CD14-positive monocyte (primary cell): ENCODE results near the gene APH1B. TPM values are rescaled to one million over a fixed set of nuclear protein-coding genes. Genes with fewer than 3 reads are reported as not detected.

Source experiments
- DNase-seq, 3 donors: peaks; one replicate each; pipeline ENCODE4 v3.0.0-alpha.2; 2011 to 2022
- H2AFZ ChIP-seq: 2 replicates; pipeline ENCODE4 v1.6.0; 2012; ENCODE audit warnings: mild to moderate bottlenecking, low read depth, low read length, inconsistent platforms; ENCODE audit not compliant: insufficient read depth, poor library complexity, severe bottlenecking
- H3K27ac ChIP-seq, 2 donors: 1 replicate in 1 of 2; 2 replicates in 1 of 2; pipeline ENCODE4 v1.5.1; 2012 to 2013; ENCODE audit warnings: low read length in 2 of 2, control low read depth in 1 of 2, inconsistent platforms in 1 of 2, low read depth in 1 of 2, mild to moderate bottlenecking in 1 of 2
- H3K27me3 ChIP-seq, 2 donors: one replicate each; pipeline versions ENCODE4 v1.6.0 to v1.6.1; 2011 to 2013; ENCODE audit warnings: low read length in 2 of 2; ENCODE audit not compliant: control insufficient read depth in 2 of 2, insufficient read depth in 2 of 2
- H3K36me3 ChIP-seq, 2 donors: replicated peaks in 1 of 2; 1 replicate in 1 of 2; 2 replicates in 1 of 2; pipeline versions ENCODE4 v1.5.1 to v1.6.1; 2012 to 2013; ENCODE audit warnings: low read length in 2 of 2, control low read depth in 1 of 2, inconsistent platforms in 1 of 2, mild to moderate bottlenecking in 1 of 2; ENCODE audit not compliant: insufficient read depth in 2 of 2, control insufficient read depth in 1 of 2
- H3K4me1 ChIP-seq, 2 donors: 1 replicate in 1 of 2; 2 replicates in 1 of 2; pipeline versions ENCODE4 v1.5.1 to v1.6.1; 2012 to 2013; ENCODE audit warnings: low read length in 2 of 2, control low read depth in 1 of 2, inconsistent platforms in 1 of 2, mild to moderate bottlenecking in 1 of 2, moderate library complexity in 1 of 2; ENCODE audit not compliant: insufficient read depth in 2 of 2, control insufficient read depth in 1 of 2
- H3K4me2 ChIP-seq: replicated peaks from 2 replicates; pipeline ENCODE3; 2012; ENCODE audit warnings: low read length, moderate library complexity, mild to moderate bottlenecking; ENCODE audit not compliant: poor library complexity, severe bottlenecking; ENCODE audit errors: extremely low read depth
- H3K4me3 ChIP-seq, 3 experiments: fragments of 200-600 bp in 1 of 3; sonication (generic) in 1 of 3; replicated peaks in 1 of 3; 1 replicate in 2 of 3; 2 replicates in 1 of 3; pipeline ENCODE4 v1.5.1; 2011 to 2013; ENCODE audit warnings: low read length in 3 of 3, mild to moderate bottlenecking in 3 of 3, control low read depth in 2 of 3, low read depth in 2 of 3, inconsistent platforms in 1 of 3, moderate library complexity in 1 of 3
- H3K79me2 ChIP-seq: 2 replicates; pipeline ENCODE4 v1.6.0; 2012; ENCODE audit warnings: mild to moderate bottlenecking, control low read depth, inconsistent platforms, low read length, moderate library complexity; ENCODE audit not compliant: insufficient read depth
- H3K9ac ChIP-seq: 2 replicates; pipeline ENCODE4 v1.6.0; 2017; ENCODE audit warnings: low read length, mild to moderate bottlenecking; ENCODE audit not compliant: insufficient read depth, poor library complexity, severe bottlenecking
- H3K9me3 ChIP-seq, 2 donors: replicated peaks in 1 of 2; 1 replicate in 1 of 2; 2 replicates in 1 of 2; pipeline versions ENCODE4 v1.5.1 to v1.6.1; 2012 to 2013; ENCODE audit warnings: low read length in 2 of 2, control low read depth in 1 of 2; ENCODE audit not compliant: control insufficient read depth in 1 of 2, insufficient read depth in 1 of 2
- H4K20me1 ChIP-seq: 2 replicates; pipeline ENCODE4 v1.6.0; 2012; ENCODE audit warnings: mild to moderate bottlenecking, low read length, control low read depth, moderate library complexity; ENCODE audit not compliant: insufficient read depth
- H3K27ac Mint-ChIP-seq, 7 donors: one replicate each; pipeline ENCODE4 v1.8.0; 2020; ENCODE audit warnings: mild to moderate bottlenecking in 7 of 7, mixed read lengths in 7 of 7, moderate library complexity in 6 of 7, inconsistent platforms in 2 of 7
- H3K27me3 Mint-ChIP-seq, 3 donors: one replicate each; pipeline ENCODE4 v1.8.0; 2021 to 2022; ENCODE audit warnings: low read depth in 3 of 3, mild to moderate bottlenecking in 3 of 3, mixed read lengths in 3 of 3, moderate library complexity in 3 of 3, inconsistent platforms in 1 of 3
- H3K36me3 Mint-ChIP-seq, 2 donors: one replicate each; pipeline ENCODE4 v1.8.0; 2020; ENCODE audit warnings: mixed read lengths in 2 of 2, inconsistent platforms in 1 of 2, mild to moderate bottlenecking in 1 of 2
- H3K4me1 Mint-ChIP-seq: one replicate; pipeline ENCODE4 v1.8.0; 2020; ENCODE audit warnings: mild to moderate bottlenecking, mixed read lengths
- H3K4me3 Mint-ChIP-seq, 2 donors: one replicate each; pipeline ENCODE4 v1.8.0; 2020; ENCODE audit warnings: mild to moderate bottlenecking in 2 of 2, mixed read lengths in 2 of 2, moderate library complexity in 1 of 2
- H3K9me3 Mint-ChIP-seq, 7 donors: one replicate each; pipeline ENCODE4 v1.8.0; 2020 to 2022; ENCODE audit warnings: mixed read lengths in 7 of 7, mild to moderate bottlenecking in 6 of 7, moderate library complexity in 6 of 7, inconsistent platforms in 2 of 7
- CTCF ChIP-seq: fragments of 200-600 bp; IDR thresholded peaks from one replicate; pipeline ENCODE4 v1.8.0; 2022; ENCODE audit warnings: antibody characterized with exemption, mild to moderate bottlenecking
- WGBS: methylation state at CpG from one replicate; pipeline ENCODE4 v1.1.5; 2013; ENCODE audit warnings: missing lambda C conversion rate; ENCODE audit not compliant: insufficient coverage; 5-methylcytosine and 5-hydroxymethylcytosine counted together
- intact Hi-C, 2 donors: fragments of 100-400 bp; cut with micrococcal nuclease; formaldehyde crosslinking; loops; one replicate each; pipeline versions ENCODE4 v1.15.0 to v1.15.1; 2023
- polyA plus RNA-seq, 3 donors: library from polyadenylated mRNA; depleted of rRNA in 1 of 3; unstranded in 2 of 3; stranded (reverse) in 1 of 3; fragments of 300-500 nt in 2 of 3; fragments of >200 nt in 1 of 3; fragmentation: Illumina TruSeq in 2 of 3; gene quantifications; 1 replicate in 2 of 3; 2 replicates in 1 of 3; pipeline ENCODE4 v1.2.3, GENCODE V29; 2012 to 2021

Gene APH1B
- polyA plus RNA-seq, 3 donors = 13.6 to 57.1 (median 54.8) TPM

- peaks cover 100% of the 10 kb centered on the region for H3K79me2 ChIP-seq
- DNase-seq = no peak
- intact Hi-C loops = no loop called here
- no peak overlapping the region for H2AFZ ChIP-seq
- H3K4me3 Mint-ChIP-seq = no peak overlapping the region
- no peak overlapping the region for H3K27ac ChIP-seq
- H3K4me2 ChIP-seq = no peak overlapping the region
- peaks cover 0 to 9% (median 3%) of the 10 kb centered on the region in 7 donors for H3K9me3 Mint-ChIP-seq
- no peak for TF ChIP-seq CTCF
- peaks cover 4 to 8% of the 10 kb centered on the region in 2 donors for H3K9me3 ChIP-seq
- H3K27me3 Mint-ChIP-seq = no peaks in the 10 kb centered on the region
- H3K36me3 ChIP-seq = peaks cover 5 to 21% of the 10 kb centered on the region in 2 donors
- no peak overlapping the region for H3K4me3 ChIP-seq
- H3K27ac Mint-ChIP-seq = no peak overlapping the region
- peaks cover 21 to 37% of the 10 kb centered on the region in 2 donors for H3K36me3 Mint-ChIP-seq
- H3K27me3 ChIP-seq = no peaks in the 10 kb centered on the region
- H3K4me1 Mint-ChIP-seq = peaks cover 52% of the 10 kb centered on the region
- no peak overlapping the region for H3K9ac ChIP-seq
- peaks cover 90% of the 10 kb centered on the region for H4K20me1 ChIP-seq
- WGBS = 86% methylated on average over 1 of the region's 3 CpGs
- H3K4me1 ChIP-seq = peaks cover 40 to 51% of the 10 kb centered on the region in 2 donors
Measured at GRCh38 chr15:63240109-63240508, 37.3 kb upstream of the APH1B start.

- Mint-ChIP-seq H3K4me1 (peaks cover 50% of the 10 kb centered on the region), H3K9me3 (peaks cover 0 to 9% (median 3%) of the 10 kb centered on the region in 7 donors), H3K27me3 (no peaks in the 10 kb centered on the region), H3K36me3 (peaks cover 26 to 46% of the 10 kb centered on the region in 2 donors), H3K27ac (no peak overlapping the region), H3K4me3 (no peak overlapping the region)
- Histone ChIP-seq H3K27me3 (no peaks in the 10 kb centered on the region), H3K9ac (no peak overlapping the region), H4K20me1 (peaks cover 80% of the 10 kb centered on the region), H3K36me3 (peaks cover 9 to 29% of the 10 kb centered on the region in 2 donors), H3K79me2 (peaks cover 100% of the 10 kb centered on the region), H3K27ac (no peak overlapping the region), H3K4me3 (no peak overlapping the region), H3K9me3 (peaks cover 4 to 8% of the 10 kb centered on the region in 2 donors), H2AFZ (no peak overlapping the region), H3K4me2 (no peak overlapping the region), H3K4me1 (peaks cover 40 to 47% of the 10 kb centered on the region in 2 donors)
- intact Hi-C loops = no loop called here
- no CpG with 5 or more reads among the region's 1 CpG for WGBS
- no peak for TF ChIP-seq CTCF
- DNase-seq = no peak
Measured at GRCh38 chr15:63241316-63241715, 36.1 kb upstream of the APH1B start.
